Naive thymus-derived CD8-positive, alpha-beta T cell (primary cell): Measurements from ENCODE around the gene NKX3-2. TPM values are rescaled to one million over a fixed set of nuclear protein-coding genes. Genes with fewer than 3 reads are reported as not detected.
A peak's percentile ranks its signal among the peaks of the same experiment; 100 is the strongest.

ENCODE experiments used
- ATAC-seq, 2 donors: fragments of 150-1000 bp; cut with Tn5 transposase in 1 of 2; sonication (Bioruptor Pico), chemical (Tn5 transposase) in 1 of 2; 1 replicate in 1 of 2; 2 replicates in 1 of 2; pipeline ENCODE4 v1.10.0; 2021; ENCODE audit warnings: mild to moderate bottlenecking in 2 of 2, moderate library complexity in 2 of 2
- POLR2A ChIA-PET: fragments of 350-600 bp; sonication (Branson Sonifier 250); formaldehyde crosslinking; loops from one replicate; lab custom pipeline; 2021; ENCODE audit warnings: antibody characterized with exemption; lab: Charles Lee
- DNase-seq, 10 donors: peaks; one replicate each; pipeline versions ENCODE4 v3.0.0 to v3.0.0-alpha.2; 2020 to 2022
- H3K27ac Mint-ChIP-seq, 10 donors: one replicate each; pipeline ENCODE4 v1.8.0; 2020 to 2022; ENCODE audit warnings: mild to moderate bottlenecking in 10 of 10, mixed read lengths in 10 of 10, moderate library complexity in 4 of 10, inconsistent platforms in 1 of 10
- H3K27me3 Mint-ChIP-seq, 5 donors: one replicate each; pipeline ENCODE4 v1.8.0; 2021 to 2022; ENCODE audit warnings: mixed read lengths in 5 of 5
- H3K36me3 Mint-ChIP-seq, 3 donors: one replicate each; pipeline ENCODE4 v1.8.0; 2020 to 2022; ENCODE audit warnings: mixed read lengths in 3 of 3, mild to moderate bottlenecking in 2 of 3, inconsistent platforms in 1 of 3
- H3K4me1 Mint-ChIP-seq, 4 donors: one replicate each; pipeline ENCODE4 v1.8.0; 2021 to 2022; ENCODE audit warnings: mixed read lengths in 4 of 4
- H3K4me3 Mint-ChIP-seq, 10 donors: one replicate each; pipeline ENCODE4 v1.8.0; 2020 to 2022; ENCODE audit warnings: mild to moderate bottlenecking in 10 of 10, mixed read lengths in 10 of 10, moderate library complexity in 6 of 10, inconsistent platforms in 1 of 10
- H3K9me3 Mint-ChIP-seq, 9 donors: one replicate each; pipeline ENCODE4 v1.8.0; 2020 to 2022; ENCODE audit warnings: mixed read lengths in 9 of 9, mild to moderate bottlenecking in 3 of 9, inconsistent platforms in 1 of 9, moderate library complexity in 1 of 9
- polyA plus RNA-seq, 3 donors: library from polyadenylated mRNA; unstranded; fragments of 300-500 nt; fragmentation: Illumina TruSeq; gene quantifications; one replicate each; pipeline ENCODE4 v1.2.3, GENCODE V29; 2021
- total RNA-seq, 8 experiments: library from RNA in 2 of 8; stranded (reverse) in 2 of 8; gene quantifications; one replicate each; pipeline ENCODE4 v1.2.3 and lab custom pipeline; 2021 to 2026

Gene NKX3-2
- total and polyA plus RNA-seq, 5 experiments from 2014 or later: not detected

GRCh38 chr4:13537011-13537831, 7.1 kb downstream of the NKX3-2 start:
- DNase-seq (no peak), ATAC-seq (peak in 1 of 2 donors; percentile 40)
- POLR2A ChIA-PET: no interaction called here
- Mint-ChIP-seq H3K4me3 (peak overlapping the region in 1 of 10 donors; percentile 19), H3K27me3 (peaks cover 54 to 99% (median 73%) of the 10 kb centered on the region in 5 donors), H3K9me3 (peaks cover 4 to 34% (median 14%) of the 10 kb centered on the region in 9 donors), H3K36me3 (peaks cover 9 to 24% (median 15%) of the 10 kb centered on the region in 3 donors), H3K27ac (peak overlapping the region in 1 of 10 donors; percentile 66), H3K4me1 (peaks cover 11 to 39% (median 31%) of the 10 kb centered on the region in 4 donors)

- Mint-ChIP-seq H3K27me3 (peaks cover 55 to 100% (median 77%) of the 10 kb centered on the region in 5 donors), H3K9me3 (peaks cover 4 to 34% (median 14%) of the 10 kb centered on the region in 9 donors), H3K4me1 (peaks cover 11 to 36% (median 31%) of the 10 kb centered on the region in 4 donors), H3K27ac (no peak overlapping the region), H3K4me3 (peak overlapping the region in 2 of 10 donors; percentile 14), H3K36me3 (peaks cover 9 to 24% (median 15%) of the 10 kb centered on the region in 3 donors)
- DNase-seq (no peak), ATAC-seq (no peak)
- POLR2A ChIA-PET: no interaction called here
Observed at GRCh38 chr4:13536607-13537006, 7.7 kb downstream of the NKX3-2 start.

DNA sequence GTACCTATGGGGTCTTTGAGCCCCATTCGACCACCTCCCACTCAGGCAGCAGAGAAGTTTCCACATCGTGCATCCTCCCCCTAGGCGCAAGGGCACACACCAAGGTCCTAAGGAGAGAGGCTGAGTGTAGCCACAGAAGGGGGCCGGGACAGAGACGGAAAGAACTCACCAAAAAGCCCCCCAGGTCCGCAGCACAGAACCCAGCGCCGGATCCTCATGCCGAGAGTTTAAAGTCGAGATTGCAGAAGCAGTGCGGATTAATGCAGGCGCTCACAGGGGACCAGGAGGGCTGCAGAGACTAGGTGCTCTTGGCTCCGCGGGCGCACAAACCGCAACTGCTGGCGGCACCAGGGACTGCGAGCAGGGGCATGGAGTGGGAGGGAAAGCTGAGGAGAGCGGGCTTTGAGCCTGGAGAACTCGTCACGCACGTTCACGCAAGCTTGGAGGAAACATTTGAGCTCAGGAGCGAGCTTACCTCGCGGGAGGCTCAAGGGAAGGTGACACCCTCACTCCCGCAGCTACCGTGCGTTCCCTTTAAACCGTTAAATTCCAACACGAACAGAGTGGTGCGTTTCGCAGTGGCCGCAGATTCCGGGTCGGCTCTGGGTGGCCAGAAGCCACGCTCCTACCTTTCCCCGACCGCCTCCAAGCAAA, 8.5 kb downstream of the NKX3-2 start:
- Mint-ChIP-seq H3K4me1 (peaks cover 14 to 36% (median 28%) of the 10 kb centered on the region in 4 donors), H3K4me3 (peak overlapping the region in 1 of 10 donors; percentile 43), H3K27me3 (peaks cover 60 to 100% (median 78%) of the 10 kb centered on the region in 5 donors), H3K27ac (peak overlapping the region in 2 of 10 donors; percentile 43 to 88), H3K36me3 (peaks cover 9 to 23% (median 15%) of the 10 kb centered on the region in 3 donors), H3K9me3 (peaks cover 4 to 34% (median 14%) of the 10 kb centered on the region in 9 donors)
- POLR2A ChIA-PET: interaction anchor here (0.7 kb wide), 1 partner anchor 707 kb away, joined by 5 read pairs; no protein-coding TSS in a partner anchor
- ATAC-seq (no peak), DNase-seq (no peak)

GRCh38 chr4:13535118-13535517, 9.2 kb downstream of the NKX3-2 start:
- Mint-ChIP-seq H3K27ac (no peak overlapping the region), H3K9me3 (peaks cover 4 to 34% (median 14%) of the 10 kb centered on the region in 9 donors), H3K4me3 (no peak overlapping the region), H3K27me3 (peaks cover 60 to 100% (median 82%) of the 10 kb centered on the region in 5 donors), H3K4me1 (peaks cover 14 to 34% (median 28%) of the 10 kb centered on the region in 4 donors), H3K36me3 (peaks cover 9 to 20% (median 15%) of the 10 kb centered on the region in 3 donors)
- DNase-seq: no peak
- POLR2A ChIA-PET: interaction anchor here (0.7 kb wide), 1 partner anchor 708 kb away, joined by 5 read pairs; no protein-coding TSS in a partner anchor
- no peak for ATAC-seq

DNA sequence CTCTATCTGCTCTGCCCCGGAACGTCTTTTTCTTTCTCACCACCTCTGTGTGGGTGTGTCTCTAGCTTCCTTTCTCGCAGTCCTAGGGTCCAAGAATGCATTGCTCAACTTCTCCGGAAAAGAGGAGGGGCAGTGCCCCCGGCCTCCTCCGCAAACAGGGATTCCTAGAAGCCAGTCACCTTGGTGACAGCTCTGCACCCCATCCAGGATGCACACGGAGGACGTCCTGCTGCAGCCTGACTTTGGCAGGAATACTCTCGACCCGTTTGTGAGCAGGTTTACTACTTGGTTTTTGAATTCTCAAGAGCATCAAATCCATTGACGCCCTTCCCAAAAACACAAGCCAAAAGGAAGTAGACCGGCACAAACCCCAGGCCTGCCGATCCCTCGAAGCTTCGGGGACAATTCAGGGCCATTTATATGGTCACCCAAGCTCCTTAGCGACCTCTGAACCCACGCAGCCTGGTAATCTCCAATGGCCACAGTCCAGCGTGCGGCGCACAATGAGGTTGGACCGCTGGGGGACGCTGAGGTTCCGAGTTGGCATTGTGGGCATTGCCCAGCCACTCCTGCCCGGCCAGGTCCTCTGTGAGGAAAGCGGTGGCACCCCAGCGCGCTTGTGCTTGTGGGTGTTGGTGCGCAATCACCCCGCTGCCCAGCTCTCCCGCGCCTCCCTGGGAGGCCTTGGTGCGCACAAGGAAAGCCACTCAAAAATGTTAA, 9.8 kb downstream of the NKX3-2 start:
- Mint-ChIP-seq H3K4me3 (no peak overlapping the region), H3K27me3 (peaks cover 56 to 100% (median 81%) of the 10 kb centered on the region in 5 donors), H3K9me3 (peaks cover 4 to 33% (median 14%) of the 10 kb centered on the region in 9 donors), H3K36me3 (peaks cover 9 to 20% (median 15%) of the 10 kb centered on the region in 3 donors), H3K4me1 (peaks cover 14 to 28% (median 26%) of the 10 kb centered on the region in 4 donors), H3K27ac (no peak overlapping the region)
- no peak for ATAC-seq
- POLR2A ChIA-PET: no interaction called here
- DNase-seq: no peak

DNA sequence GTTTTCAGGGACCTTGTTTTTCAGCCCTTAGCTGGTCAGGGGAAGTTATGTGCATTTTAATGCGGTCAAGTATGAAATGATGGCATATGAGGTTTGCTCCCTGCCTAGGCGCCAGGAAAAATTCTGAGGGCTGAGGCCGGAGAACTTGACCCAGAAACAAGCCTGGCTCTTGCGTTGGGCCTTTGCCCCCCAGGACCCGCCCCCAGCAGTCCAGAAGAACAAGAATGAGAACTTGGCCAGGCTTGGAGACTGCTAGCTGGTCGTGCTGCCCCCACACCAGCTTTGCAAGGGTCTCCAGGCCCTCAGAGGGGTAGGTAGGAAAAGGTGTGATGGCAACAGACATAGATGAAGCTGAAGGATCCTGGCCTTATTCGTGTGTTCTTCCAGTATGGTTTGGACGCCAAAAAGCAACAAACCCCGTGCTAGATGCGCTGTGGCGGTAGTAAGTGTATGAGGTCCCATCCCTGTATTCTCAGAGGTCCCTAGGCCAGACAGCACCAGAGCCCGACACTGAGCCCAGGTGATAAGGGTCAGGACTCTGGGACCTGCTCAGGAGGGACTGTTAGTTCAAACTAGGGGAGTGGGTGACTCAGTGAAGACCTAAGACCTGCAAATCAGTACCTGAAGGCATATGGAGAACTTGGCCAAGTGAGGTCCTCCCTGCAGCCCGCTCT, 10.5 kb downstream of the NKX3-2 start:
- POLR2A ChIA-PET: no interaction called here
- Mint-ChIP-seq H3K36me3 (peaks cover 6 to 20% (median 14%) of the 10 kb centered on the region in 3 donors), H3K4me1 (peaks cover 13 to 28% (median 25%) of the 10 kb centered on the region in 4 donors), H3K27ac (peak overlapping the region in 1 of 10 donors; percentile 5), H3K9me3 (peaks cover 4 to 28% (median 14%) of the 10 kb centered on the region in 9 donors), H3K27me3 (peaks cover 56 to 100% (median 79%) of the 10 kb centered on the region in 5 donors), H3K4me3 (no peak overlapping the region)
- no peak for ATAC-seq
- DNase-seq: no peak

DNA sequence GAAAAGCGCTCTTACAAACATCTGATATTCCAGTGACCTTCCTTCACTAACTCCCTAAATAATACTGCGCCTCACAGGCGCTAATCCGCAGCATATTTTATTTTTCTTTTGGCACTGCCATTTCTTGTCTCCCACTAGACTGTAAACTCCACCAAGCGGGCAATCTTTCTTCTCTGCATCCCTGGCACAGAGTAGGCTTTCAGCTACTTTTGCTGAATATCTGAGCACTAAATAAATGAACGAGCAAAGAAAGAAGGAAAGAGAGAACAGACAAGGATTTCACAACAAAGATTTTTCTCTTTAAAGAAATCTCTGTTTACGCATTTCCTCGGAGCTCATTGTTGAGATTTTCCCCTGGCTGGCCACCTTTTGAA, 12.7 kb downstream of the NKX3-2 start:
- Mint-ChIP-seq H3K4me3 (no peak overlapping the region), H3K27me3 (peaks cover 51 to 98% (median 76%) of the 10 kb centered on the region in 5 donors), H3K36me3 (peaks cover 4 to 5% (median 4%) of the 10 kb centered on the region in 3 donors), H3K9me3 (peaks cover 0 to 14% (median 3%) of the 10 kb centered on the region in 9 donors), H3K4me1 (peaks cover 9 to 34% (median 30%) of the 10 kb centered on the region in 4 donors), H3K27ac (no peak overlapping the region)
- no peak for DNase-seq
- ATAC-seq: no peak
- POLR2A ChIA-PET: no interaction called here

- Mint-ChIP-seq H3K36me3 (peaks cover 2% of the 10 kb centered on the region in 3 donors), H3K4me1 (peaks cover 9 to 34% (median 30%) of the 10 kb centered on the region in 4 donors), H3K27ac (peak overlapping the region in 1 of 10 donors; percentile 42), H3K9me3 (peaks cover 0 to 10% (median 0%) of the 10 kb centered on the region in 9 donors), H3K27me3 (peaks cover 49 to 98% (median 76%) of the 10 kb centered on the region in 5 donors), H3K4me3 (peak overlapping the region in 2 of 10 donors; percentile 26 to 49)
- POLR2A ChIA-PET: no interaction called here
- ATAC-seq (no peak), DNase-seq (no peak)
Observed at GRCh38 chr4:13530823-13531624, 13.3 kb downstream of the NKX3-2 start.

GRCh38 chr4:13529128-13529919, 15.0 kb downstream of the NKX3-2 start:
- peaks cover 0 to 11% (median 4%) of the 10 kb centered on the region in 9 donors for H3K9me3 Mint-ChIP-seq
- ATAC-seq (no peak), DNase-seq (no peak)
- peaks cover 57 to 97% (median 78%) of the 10 kb centered on the region in 5 donors for H3K27me3 Mint-ChIP-seq
- peak overlapping the region in 7 of 10 donors; percentile 1 to 80 (median 67) for H3K4me3 Mint-ChIP-seq
- H3K27ac Mint-ChIP-seq: peak overlapping the region in 2 of 10 donors; percentile 65 to 68
- H3K36me3 Mint-ChIP-seq: peaks cover 4 to 10% (median 4%) of the 10 kb centered on the region in 3 donors
- POLR2A ChIA-PET: no interaction called here
- peaks cover 9 to 34% (median 30%) of the 10 kb centered on the region in 4 donors for H3K4me1 Mint-ChIP-seq

- ATAC-seq (no peak), DNase-seq (no peak)
- H3K27ac Mint-ChIP-seq: peak overlapping the region in 2 of 10 donors; percentile 29 to 80
- peaks cover 6 to 10% (median 7%) of the 10 kb centered on the region in 3 donors for H3K36me3 Mint-ChIP-seq
- POLR2A ChIA-PET: no interaction called here
- H3K4me1 Mint-ChIP-seq: peaks cover 7 to 35% (median 29%) of the 10 kb centered on the region in 4 donors
- H3K27me3 Mint-ChIP-seq: peaks cover 53 to 97% (median 74%) of the 10 kb centered on the region in 5 donors
- H3K4me3 Mint-ChIP-seq: peak overlapping the region in 8 of 10 donors; percentile 47 to 80 (median 66)
- H3K9me3 Mint-ChIP-seq: peaks cover 0 to 13% (median 5%) of the 10 kb centered on the region in 9 donors
Observed at GRCh38 chr4:13528821-13529127, 15.5 kb downstream of the NKX3-2 start.
